ENCODE results near the gene FBXO42. TPM values are rescaled to one million over a fixed set of nuclear protein-coding genes. Genes with fewer than 3 reads are reported as not detected.

The FBXO42 gene
- total RNA-seq, result 7.6 and 8.1 TPM in 2 replicates

GRCh38 chr1:16351994-16352841 lies at the start of gene FBXO42:
Gene FBXO42, minus strand, starts transcription at chr1:16352480. Its CDS starts 37,062 bp downstream, at chr1:16315418.

GRCh38 chr1:16366722-16367257 lies 14.5 kb upstream of the FBXO42 start, which contains the start of gene SZRD1:
Gene SZRD1, plus strand, starts transcription at chr1:16367242. Its CDS starts 16 bp downstream, at chr1:16367258.

GRCh38 chr1:16236511-16237342 lies 115.6 kb downstream of the FBXO42 start, which contains the start of gene CPLANE2:
Gene CPLANE2, minus strand, starts transcription at chr1:16237183. Its CDS starts 441 bp downstream, at chr1:16236742.

GRCh38 chr1:16212251-16212961 lies 139.9 kb downstream of the FBXO42 start, which contains the start of gene ARHGEF19:
Gene ARHGEF19, minus strand, starts transcription at chr1:16212652. Its CDS starts 3,598 bp downstream, at chr1:16209054.

Other genes with a start within 250 kb of the FBXO42 start
- gene EPHA2, start 196.4 kb downstream of the FBXO42 start, total RNA-seq, result 2.9 and 7.9 TPM in 2 replicates
- gene ARHGEF19, start 139.8 kb downstream of the FBXO42 start, total RNA-seq, result 1.6 and 2.0 TPM in 2 replicates
- 10.8 and 11.5 TPM in 2 replicates for gene CPLANE2, start 115.3 kb downstream of the FBXO42 start, total RNA-seq
- 14.6 and 17.8 TPM in 2 replicates for gene SZRD1, start 14.8 kb upstream of the FBXO42 start, total RNA-seq
- not detected in 2 replicates for gene SPATA21, start 84.9 kb upstream of the FBXO42 start, total RNA-seq
- gene NECAP2, start 88.2 kb upstream of the FBXO42 start, total RNA-seq, result 76.6 and 106 TPM in 2 replicates
- gene RNU1-1, start 161.8 kb upstream of the FBXO42 start, total RNA-seq, result 2,114 and 10,807 TPM in 2 replicates